ENCODE measurements around the gene CYP26C1.

Gene CYP26C1, protein sequence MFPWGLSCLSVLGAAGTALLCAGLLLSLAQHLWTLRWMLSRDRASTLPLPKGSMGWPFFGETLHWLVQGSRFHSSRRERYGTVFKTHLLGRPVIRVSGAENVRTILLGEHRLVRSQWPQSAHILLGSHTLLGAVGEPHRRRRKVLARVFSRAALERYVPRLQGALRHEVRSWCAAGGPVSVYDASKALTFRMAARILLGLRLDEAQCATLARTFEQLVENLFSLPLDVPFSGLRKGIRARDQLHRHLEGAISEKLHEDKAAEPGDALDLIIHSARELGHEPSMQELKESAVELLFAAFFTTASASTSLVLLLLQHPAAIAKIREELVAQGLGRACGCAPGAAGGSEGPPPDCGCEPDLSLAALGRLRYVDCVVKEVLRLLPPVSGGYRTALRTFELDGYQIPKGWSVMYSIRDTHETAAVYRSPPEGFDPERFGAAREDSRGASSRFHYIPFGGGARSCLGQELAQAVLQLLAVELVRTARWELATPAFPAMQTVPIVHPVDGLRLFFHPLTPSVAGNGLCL

DNA sequence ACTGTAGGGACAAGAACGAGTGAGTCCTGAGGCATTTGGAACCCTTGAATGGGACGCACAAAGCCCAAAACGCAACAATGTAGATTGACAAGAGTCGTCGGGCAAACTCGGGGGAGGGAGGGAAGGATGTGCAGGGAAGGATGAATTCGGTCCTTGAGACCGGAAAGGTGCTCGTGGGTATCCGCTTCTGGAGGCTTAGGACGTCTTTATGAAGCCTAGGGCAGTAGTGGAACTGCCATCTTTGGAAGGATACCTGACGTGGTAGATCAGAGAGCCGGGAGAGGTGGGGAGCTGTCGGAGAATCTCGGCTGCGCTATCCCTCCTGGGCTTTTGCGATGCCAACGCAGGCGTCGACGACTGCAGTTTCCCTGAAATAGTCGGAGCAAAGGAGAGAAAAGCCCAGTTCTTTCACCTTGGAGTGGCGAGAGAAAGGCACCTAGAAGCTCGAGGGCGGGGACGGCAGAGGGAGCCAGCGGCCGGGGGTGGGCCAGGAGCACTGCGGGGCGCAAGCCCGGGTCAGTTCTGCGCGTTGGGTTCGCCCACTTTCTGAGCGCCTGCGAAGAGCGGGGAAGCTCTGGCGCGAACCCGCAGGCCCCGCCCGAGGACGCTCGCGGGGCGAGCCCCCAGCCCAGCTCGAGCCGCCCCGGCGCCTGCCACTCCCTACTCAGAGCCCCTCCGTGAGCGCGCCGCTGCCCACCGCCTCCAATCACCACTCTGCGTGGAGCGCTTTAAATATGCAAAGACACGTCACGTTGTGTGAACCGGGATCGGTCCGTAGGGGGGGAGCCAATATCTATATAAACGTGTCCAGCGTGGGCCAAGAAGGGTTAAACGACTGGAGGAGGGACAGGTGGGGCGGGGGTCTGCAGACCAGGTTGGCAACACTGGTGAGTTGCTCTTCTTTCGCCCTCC lies at the start of gene CYP26C1:
Gene CYP26C1, plus strand, starts transcription at position 824 of the 912 bp plus-strand sequence. CDS start 466 bp downstream, outside the sequence.
- DNase-seq = no peak

GRCh38 chr10:93015722-93016121 lies 44.9 kb upstream of the CYP26C1 start:
- DNase-seq = no peak

- DNase-seq = no peak
These were observed 37.5 kb upstream of the CYP26C1 start for GRCh38 chr10:93023013-93023650.

DNA sequence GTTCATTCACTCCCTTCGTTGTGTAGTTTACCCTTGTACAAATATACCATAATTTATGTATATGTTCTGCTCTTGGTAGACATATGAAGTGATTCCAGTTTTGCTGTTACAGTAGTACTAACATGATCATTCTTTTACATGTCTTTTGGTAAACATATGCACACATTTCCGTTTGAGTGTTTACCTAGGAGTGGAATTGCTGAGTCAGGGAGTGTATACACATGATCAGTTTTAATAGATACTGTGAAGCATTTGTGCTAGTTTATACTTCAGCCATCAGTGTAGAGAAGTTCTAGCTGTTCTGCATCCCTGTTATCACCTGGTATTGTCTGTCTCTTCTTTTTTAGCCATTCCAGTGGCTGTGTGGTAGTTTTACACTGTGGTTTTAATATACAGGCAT lies 34.5 kb upstream of the CYP26C1 start:
- DNase-seq = no peak

DNA sequence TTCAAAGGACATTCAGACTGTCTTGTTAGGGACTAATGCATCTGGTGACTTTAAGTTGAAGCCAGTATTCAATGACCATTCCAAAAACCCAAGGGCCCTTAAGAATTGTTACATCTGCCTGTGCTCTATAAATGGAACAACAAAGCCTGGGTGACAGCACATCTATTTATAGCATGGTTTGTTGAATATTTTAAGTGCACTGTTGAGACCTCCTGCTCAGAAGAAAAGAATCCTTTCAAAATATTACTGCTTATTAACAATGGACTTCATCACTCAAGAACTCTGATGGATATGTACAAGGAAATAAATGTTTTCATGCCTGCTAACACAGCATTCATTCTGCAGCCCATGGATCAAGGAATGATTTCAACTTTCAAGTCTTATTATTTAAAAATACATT lies 33.1 kb upstream of the CYP26C1 start:
- no peak for DNase-seq

DNA sequence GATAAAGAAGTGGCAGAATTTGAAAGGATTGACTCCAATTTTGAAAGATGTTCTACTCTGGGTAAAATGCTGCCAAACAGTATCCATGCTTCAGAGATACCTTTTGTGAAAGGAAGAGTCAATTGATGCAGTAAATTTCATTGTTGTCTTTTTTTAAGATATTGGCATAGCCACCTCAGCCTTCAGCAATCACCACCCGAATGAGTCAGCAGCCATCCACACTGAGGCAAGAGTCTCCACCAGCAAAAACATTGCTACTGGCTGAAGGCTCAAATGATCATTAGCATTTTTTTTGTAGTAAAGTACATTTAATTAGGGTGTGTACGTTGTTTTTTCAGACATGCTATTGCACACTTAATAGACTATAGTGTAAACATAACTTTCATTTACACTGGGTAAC lies 31.7 kb upstream of the CYP26C1 start:
- DNase-seq = no peak

- DNase-seq = no peak
These were observed 30.2 kb upstream of the CYP26C1 start for GRCh38 chr10:93030409-93030808.

- peak; percentile 37 for DNase-seq
These were observed 28.3 kb upstream of the CYP26C1 start for GRCh38 chr10:93032105-93032808.

GRCh38 chr10:93032809-93033137 lies 27.8 kb upstream of the CYP26C1 start:
- no peak for DNase-seq

DNA sequence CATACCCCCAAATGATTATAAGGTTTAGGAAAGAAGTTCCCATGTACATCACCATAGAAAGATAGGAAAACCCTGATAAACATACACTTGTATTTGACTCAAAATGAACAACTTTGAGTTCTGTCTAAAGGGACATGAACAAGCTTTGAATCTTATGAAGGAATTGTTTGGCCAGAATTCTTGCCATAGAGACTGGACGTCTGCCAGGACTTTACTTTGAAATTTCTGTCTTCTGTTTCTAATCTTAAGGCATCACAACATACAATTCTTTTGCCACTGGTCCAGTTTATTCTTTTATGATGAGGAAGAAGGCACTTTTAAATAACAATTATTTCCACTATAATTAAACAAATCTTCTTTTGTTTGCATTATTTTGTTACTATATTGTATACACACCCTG lies 26.2 kb upstream of the CYP26C1 start:
- no peak for DNase-seq

DNA sequence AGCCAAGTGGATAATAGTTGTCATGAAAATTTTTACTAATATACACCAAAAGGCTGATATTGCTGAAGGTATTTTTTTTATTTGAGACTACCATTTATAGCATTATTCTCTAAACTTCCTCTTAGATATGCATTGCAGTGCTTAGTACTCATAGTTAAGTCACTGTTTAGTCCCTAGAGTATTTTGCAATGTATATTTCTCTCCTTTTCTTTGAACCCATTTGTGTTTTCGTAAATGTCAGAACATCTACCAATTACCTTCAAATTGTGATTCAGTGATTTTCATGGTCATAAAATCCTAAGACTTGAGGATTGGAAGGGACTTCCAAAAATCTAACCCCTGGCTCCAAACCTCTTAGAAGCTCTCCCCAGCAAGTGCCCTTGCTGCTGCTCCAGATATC lies 21.5 kb upstream of the CYP26C1 start:
- DNase-seq = no peak

GRCh38 chr10:93039721-93040120 lies 20.9 kb upstream of the CYP26C1 start:
- DNase-seq = peak; percentile 57

DNA sequence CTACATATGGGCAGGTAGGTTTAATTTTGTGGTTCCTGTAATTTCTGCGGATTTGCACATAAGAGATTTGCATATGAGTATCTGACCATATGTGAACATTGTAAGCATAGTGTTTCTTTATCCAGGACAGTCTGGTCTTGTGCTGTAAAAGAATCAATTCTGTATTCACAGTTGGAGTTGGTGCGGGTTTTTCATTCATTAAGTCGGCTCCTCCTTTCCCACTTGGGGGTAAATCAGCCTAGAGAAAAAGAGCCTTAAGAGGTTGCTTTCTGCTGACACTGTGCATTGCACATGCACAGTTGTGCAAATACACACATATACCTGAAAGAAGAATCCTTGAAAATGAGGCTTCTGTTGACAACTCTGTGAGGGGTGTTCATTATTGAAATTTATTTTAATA lies 6.1 kb upstream of the CYP26C1 start:
- no peak for DNase-seq

DNA sequence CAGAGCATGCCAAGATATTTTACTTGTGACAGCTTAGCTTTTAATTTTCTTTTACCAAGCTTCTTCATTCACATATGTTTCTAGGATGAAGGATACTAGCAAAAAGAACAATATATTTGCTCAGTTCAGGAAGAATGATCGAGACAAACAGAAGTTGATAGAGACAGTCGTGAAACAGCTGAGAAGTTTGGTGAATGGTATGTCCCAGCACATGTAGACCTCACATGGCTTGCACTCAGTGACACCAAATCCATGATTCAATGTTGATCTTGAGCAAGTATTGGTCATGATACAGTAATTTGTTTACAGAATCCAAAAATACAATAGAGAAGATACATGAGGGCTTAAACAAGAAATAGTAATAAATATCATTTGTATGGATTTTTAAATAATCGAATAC lies 2.5 kb upstream of the CYP26C1 start:
- DNase-seq = no peak

- no peak for DNase-seq
These were observed 442 bp downstream of the CYP26C1 start for GRCh38 chr10:93060887-93061593.

DNA sequence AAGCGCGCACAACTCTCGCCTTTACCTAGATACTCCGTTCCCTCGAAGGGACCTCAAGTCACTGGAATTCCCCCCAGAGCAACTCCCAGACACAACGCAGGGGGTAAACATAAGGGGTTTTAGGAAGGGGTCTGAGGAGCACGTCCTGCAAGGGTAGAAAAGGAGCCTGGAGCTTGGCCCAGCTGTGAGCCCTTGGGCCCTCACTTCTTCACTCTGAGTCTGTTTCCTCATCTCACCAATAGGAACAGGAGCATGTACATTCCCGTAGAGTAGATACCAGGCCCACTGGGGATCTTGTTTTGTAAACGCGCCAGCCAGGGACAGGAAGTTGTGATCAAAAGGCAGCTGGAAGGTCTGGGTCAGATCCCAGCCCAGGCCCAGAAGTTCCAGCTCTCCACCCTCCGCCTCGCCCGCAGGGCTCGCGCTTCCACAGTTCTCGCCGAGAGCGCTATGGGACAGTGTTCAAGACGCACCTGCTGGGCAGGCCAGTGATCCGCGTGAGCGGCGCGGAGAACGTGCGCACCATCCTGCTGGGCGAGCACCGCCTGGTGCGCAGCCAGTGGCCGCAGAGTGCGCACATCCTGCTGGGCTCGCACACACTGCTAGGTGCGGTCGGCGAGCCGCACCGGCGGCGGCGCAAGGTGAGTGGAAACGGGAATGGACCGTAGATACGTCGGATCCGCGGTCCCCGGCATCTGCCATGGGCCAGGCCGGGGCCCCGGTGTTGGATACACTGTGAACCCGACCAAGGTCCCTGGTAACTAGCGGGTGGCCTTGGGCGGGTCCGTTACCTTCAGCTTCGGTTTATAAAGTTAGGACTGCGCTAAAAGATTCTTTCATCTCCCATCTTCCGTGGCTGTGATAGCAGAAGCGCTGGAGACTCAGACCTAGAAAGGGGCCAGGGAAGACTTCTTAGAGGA lies 1.3 kb downstream of the CYP26C1 start:
- no peak for DNase-seq

GRCh38 chr10:93062514-93063143 lies 2.0 kb downstream of the CYP26C1 start:
- peak; percentile 79 for DNase-seq

GRCh38 chr10:93063144-93063976 lies 2.8 kb downstream of the CYP26C1 start:
- no peak for DNase-seq

DNA sequence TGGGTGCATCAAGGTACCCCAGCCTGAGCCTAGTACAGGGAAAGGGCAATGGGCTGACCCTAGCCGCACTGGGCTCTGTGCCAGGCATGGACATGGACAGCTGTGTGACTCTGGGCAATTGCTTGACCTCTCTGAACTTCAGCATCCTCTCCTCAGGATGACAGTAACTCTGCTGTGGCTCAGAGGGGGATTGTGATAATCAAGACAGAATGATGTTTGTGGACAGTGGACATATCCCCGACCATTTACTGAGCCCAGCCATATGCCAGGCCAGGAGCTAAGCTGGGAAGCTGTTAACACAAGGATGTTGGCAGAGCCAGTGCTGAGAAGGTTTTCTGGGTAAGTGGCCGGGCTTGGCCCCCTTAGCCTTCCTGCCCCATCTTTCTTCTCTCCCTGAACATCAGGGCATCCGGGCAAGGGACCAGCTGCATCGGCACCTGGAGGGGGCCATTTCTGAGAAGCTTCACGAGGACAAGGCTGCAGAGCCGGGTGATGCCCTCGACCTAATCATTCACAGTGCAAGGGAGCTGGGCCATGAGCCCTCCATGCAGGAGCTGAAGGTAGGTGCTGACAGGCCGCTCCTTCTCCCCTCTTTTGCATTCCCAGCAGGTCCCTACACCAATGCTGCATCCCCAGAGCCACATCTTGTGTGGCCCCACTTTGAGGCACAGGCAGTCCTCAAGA lies 3.5 kb downstream of the CYP26C1 start:
- DNase-seq = no peak
